WI38 (cell line): ENCODE measurements around the gene DCDC2C.

Experiments
- H3K4me3 ChIP-seq: 2 replicates; pipeline ENCODE4 v1.5.1; 2011; ENCODE audit warnings: low read depth, mild to moderate bottlenecking, control low read depth, low read length
- TF ChIP-seq, protein P1 (sequence below): IDR thresholded peaks from 2 replicates; pipeline ENCODE4 v1.5.1; 2012; ENCODE audit warnings: low read depth, mild to moderate bottlenecking, control low read depth, low read length

Gene DCDC2C

GRCh38 chr2:3703236-3703756 is at the start of gene DCDC2C:
Gene DCDC2C, plus strand, starts transcription at chr2:3703575. Its CDS starts 177 bp downstream, at chr2:3703752.
- TF ChIP-seq, protein P1, sequence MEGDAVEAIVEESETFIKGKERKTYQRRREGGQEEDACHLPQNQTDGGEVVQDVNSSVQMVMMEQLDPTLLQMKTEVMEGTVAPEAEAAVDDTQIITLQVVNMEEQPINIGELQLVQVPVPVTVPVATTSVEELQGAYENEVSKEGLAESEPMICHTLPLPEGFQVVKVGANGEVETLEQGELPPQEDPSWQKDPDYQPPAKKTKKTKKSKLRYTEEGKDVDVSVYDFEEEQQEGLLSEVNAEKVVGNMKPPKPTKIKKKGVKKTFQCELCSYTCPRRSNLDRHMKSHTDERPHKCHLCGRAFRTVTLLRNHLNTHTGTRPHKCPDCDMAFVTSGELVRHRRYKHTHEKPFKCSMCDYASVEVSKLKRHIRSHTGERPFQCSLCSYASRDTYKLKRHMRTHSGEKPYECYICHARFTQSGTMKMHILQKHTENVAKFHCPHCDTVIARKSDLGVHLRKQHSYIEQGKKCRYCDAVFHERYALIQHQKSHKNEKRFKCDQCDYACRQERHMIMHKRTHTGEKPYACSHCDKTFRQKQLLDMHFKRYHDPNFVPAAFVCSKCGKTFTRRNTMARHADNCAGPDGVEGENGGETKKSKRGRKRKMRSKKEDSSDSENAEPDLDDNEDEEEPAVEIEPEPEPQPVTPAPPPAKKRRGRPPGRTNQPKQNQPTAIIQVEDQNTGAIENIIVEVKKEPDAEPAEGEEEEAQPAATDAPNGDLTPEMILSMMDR, result no peak
- no peak within 1 kb of the TSS for H3K4me3 ChIP-seq

GRCh38 chr2:3654011-3654410 is 49.4 kb upstream of the DCDC2C start:
- TF ChIP-seq, protein P1, result no peak
- H3K4me3 ChIP-seq, result no peak overlapping the region

- TF ChIP-seq, protein P1, result no peak
- H3K4me3 ChIP-seq, result no peak overlapping the region
Measured at GRCh38 chr2:3654531-3655225, 48.7 kb upstream of the DCDC2C start.

DNA sequence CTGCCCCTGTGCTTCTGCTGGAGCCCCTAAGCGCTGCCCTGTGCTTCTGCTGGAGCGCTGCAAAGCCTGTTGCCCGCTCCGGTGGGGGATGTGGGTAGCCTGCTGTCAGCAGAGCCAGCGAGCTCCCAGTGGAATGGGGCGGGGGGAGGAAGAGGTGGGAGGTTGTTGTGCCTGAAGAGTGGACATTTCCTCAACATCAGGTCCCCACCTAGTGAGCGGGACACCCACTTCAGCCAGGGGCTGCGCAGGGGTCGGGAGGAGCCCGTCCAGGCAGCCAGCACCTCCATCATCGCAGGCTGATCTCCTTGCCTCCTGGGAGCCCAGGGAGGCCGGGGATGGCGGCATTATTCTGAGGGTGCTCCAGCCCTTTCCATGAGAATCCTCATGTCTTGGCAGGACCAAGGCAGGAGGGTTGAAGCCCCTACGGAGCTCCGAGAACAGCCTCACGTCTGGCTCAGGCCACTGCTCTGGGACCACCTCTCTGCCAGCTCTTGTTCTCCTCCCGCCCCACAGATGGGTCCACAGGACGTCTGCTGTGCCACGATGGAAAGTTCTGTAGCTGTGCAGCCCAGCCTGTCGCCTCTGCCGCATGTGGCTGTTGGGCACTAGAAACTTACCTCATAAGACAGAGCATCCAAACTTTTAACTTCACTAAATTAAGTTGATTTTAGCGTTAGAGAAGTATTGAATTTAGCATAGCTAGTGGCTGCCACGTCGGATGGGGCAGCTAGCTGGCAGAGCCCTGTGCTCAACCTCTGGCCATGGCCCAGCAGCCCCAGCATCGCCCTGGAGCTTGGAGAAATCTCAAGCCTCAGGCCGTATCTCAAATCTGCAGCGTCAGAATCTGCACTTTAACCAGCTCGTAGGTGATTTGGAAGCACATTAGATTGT is 47.3 kb upstream of the DCDC2C start:
- H3K4me3 ChIP-seq, result no peak overlapping the region
- TF ChIP-seq, protein P1, result no peak

DNA sequence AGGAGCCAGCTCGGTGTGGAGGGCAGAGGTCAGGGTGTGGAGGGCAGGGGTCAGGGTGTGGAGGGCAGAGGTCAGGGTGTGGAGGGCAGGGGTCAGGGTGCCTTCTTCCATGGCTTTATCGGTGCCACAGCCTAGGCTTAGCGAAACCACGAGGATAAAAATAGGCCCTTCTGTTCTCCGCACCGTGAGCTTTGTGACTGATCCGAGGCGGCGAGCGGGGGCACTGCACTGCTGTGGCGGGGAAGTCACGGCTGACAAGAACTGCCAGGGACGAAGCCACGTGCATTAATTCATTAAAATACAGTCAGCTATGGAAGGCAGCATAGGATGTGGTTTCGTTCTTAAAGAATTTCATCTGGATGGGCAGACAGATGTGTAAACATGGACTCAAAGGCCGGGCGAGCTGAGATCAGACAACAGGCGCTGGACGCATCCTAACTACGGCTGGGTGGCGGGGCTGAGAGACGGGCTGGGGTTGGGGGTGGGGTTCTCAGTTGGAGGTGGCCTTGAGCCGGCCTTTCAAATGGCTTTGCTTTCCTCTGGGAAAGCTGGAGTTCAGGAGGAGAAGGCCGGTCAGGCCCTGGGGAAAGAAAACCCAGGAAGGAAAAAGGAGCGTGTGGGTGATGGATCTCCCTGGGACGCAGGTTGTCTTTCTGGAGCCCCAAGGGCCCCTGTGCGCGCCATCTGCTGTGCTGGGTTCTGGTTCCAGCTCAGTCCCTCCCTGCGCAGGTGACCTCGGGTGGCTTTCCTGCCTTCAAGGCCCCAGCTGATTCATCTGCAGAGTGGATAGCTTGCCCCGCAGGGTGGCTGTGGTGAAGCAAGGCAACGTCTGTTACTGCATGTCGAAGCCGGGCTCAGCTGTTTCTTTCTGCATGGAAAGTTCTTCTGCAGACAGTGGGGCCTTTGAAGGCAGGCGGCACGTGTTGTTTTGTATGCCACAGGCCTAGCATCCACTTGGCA is 46.3 kb upstream of the DCDC2C start:
- TF ChIP-seq, protein P1, result 0 out of 2 replicates have a peak, but pooled peaks have one; percentile 28
- H3K4me3 ChIP-seq, result no peak overlapping the region

GRCh38 chr2:3657881-3658280 is 45.5 kb upstream of the DCDC2C start, which contains the start of gene ALLC:
Gene ALLC, plus strand, starts transcription at chr2:3658200. Its CDS starts 12,958 bp downstream, at chr2:3671158.
- no peak within 1 kb of the TSS for H3K4me3 ChIP-seq
- TF ChIP-seq, protein P1, result no peak
